Measurements from ENCODE around the gene KRTAP29-1.
"Not testable (repeated sequence)": the region's sequence is repeated elsewhere in the genome, so short reads cannot be mapped to it uniquely, and the experiment has no call there.

The KRTAP29-1 gene, protein sequence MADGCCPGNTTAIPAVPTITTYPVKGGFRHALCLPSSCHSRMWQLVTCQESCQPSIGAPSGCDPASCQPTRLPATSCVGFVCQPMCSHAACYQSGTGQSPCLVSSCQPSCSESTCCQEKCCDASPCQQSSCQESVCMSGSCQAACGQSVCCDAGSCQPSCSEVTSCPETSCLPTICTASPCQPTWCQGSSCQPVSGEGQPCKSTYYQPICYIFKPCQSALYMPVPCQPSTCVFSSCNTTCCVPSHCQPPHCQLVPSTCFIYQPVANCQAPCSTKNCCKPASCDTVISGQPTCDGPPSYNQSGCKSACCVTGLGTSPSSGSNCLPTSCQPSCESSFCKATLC

DNA sequence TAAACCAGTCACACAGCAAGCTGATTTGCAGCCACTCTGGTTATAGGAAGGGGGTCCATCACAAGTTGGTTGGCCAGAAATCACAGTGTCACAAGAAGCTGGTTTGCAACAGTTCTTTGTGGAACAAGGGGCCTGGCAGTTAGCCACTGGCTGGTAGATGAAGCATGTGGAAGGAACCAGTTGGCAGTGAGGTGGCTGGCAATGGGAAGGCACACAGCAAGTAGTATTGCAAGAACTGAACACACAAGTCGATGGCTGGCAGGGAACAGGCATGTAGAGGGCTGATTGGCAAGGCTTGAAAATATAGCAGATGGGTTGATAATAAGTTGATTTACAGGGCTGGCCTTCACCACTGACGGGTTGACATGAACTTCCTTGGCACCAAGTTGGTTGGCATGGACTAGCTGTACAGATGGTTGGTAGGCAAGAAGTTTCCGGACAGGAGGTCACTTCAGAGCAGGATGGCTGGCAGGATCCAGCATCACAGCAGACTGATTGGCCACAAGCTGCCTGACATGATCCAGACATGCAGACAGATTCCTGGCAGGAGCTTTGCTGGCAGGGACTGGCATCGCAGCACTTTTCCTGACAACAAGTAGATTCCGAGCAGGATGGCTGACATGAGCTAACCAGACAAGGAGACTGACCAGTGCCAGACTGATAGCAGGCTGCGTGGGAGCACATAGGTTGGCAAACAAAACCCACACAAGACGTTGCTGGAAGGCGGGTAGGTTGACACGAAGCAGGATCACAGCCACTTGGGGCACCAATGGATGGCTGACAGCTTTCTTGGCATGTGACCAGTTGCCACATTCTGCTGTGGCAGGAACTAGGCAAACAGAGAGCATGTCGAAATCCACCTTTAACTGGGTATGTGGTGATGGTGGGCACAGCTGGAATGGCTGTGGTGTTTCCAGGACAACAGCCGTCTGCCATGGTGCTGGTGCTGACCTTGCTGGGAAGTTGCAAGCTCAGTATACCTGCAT, at the start of gene KRTAP29-1:
Gene KRTAP29-1, minus strand, starts transcription at position 936 of the 986 bp plus-strand sequence. Its CDS starts 0 bp downstream, at position 936.
- POLR2A ChIA-PET: no interaction called here
- CTCF ChIA-PET: interaction anchor here (0.9 kb wide), 1 partner anchor 20 kb away, joined by 4 read pairs; no protein-coding TSS in a partner anchor
- TF ChIP-seq LEF1 (IDR thresholded peaks at IDR 0.05; ENCODE audit: borderline replicate concordance) (no peak), CTBP1 (IDR thresholded peaks at IDR 0.05; ENCODE audit: borderline replicate concordance) (no peak), FOXM1 (IDR thresholded peaks at IDR 0.05; ENCODE audit: borderline replicate concordance) (no peak), FOXK2 (IDR thresholded peaks at IDR 0.05) (no peak), SP1 (IDR thresholded peaks at IDR 0.05) (no peak), L3MBTL2 (conservative IDR thresholded peaks at IDR 0.05) (no peak), FOXA1 (IDR thresholded peaks at IDR 0.05) (no peak), ARNT (IDR thresholded peaks at IDR 0.05) (no peak), BHLHE40 (IDR thresholded peaks at IDR 0.05; ENCODE audit: borderline replicate concordance) (no peak), HDGF (IDR thresholded peaks at IDR 0.05; ENCODE audit: borderline replicate concordance) (no peak), SUZ12 (IDR thresholded peaks at IDR 0.05) (no peak), NFRKB (IDR thresholded peaks at IDR 0.05) (no peak), TARDBP (IDR thresholded peaks at IDR 0.05) (no peak), ZNF384 (IDR thresholded peaks at IDR 0.05) (no peak), ELF4 (IDR thresholded peaks at IDR 0.05) (no peak)
- TF ChIP-seq, protein P1, sequence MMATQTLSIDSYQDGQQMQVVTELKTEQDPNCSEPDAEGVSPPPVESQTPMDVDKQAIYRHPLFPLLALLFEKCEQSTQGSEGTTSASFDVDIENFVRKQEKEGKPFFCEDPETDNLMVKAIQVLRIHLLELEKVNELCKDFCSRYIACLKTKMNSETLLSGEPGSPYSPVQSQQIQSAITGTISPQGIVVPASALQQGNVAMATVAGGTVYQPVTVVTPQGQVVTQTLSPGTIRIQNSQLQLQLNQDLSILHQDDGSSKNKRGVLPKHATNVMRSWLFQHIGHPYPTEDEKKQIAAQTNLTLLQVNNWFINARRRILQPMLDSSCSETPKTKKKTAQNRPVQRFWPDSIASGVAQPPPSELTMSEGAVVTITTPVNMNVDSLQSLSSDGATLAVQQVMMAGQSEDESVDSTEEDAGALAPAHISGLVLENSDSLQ (IDR thresholded peaks at IDR 0.05): no peak
- no peak for DNase-seq (ENCODE audit: extremely low spot score)

- CTCF ChIA-PET: no interaction called here
- POLR2A ChIA-PET: no interaction called here
- no peak for TF ChIP-seq BHLHE40 (IDR thresholded peaks at IDR 0.05; ENCODE audit: borderline replicate concordance)
- no peak for TF ChIP-seq NFRKB (IDR thresholded peaks at IDR 0.05)
- DNase-seq (ENCODE audit: extremely low spot score): no peak
These were observed 48.5 kb upstream of the KRTAP29-1 start for GRCh38 chr17:41351177-41351576.

DNA sequence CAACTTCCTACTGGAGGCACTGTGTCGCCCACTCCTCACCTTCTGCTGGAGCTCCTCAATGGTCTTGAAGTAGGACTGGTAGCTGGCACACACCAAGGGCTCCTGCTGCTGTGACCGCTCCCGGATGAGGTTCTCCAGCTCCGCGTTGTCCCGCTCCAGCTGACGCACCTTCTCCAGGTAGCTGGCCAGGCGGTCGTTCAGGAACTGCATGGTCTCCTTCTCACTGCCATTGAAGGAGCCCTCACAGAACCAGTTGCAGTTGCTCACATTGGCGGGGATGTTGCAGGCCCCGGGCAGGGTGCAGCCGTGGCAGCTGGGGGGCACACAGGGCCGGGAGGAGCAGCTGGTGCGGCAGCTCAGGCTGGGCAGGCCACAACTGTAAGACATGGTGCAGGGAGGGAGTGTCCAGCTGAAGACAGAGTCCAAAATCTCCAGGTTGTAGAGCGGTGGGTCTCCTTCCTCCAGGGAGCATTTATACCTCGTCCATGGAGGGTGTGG, 47.8 kb upstream of the KRTAP29-1 start, which contains the start of gene KRT33A:
Gene KRT33A, minus strand, starts transcription at position 448 of the 498 bp plus-strand sequence. Its CDS starts 61 bp downstream, at position 387.
- CTCF ChIA-PET: interaction anchor here (0.7 kb wide), 1 partner anchor 199 kb away, joined by 3 read pairs; no protein-coding TSS in a partner anchor
- POLR2A ChIA-PET; DNase-seq (ENCODE audit: extremely low spot score): not testable (repeated sequence)

DNA sequence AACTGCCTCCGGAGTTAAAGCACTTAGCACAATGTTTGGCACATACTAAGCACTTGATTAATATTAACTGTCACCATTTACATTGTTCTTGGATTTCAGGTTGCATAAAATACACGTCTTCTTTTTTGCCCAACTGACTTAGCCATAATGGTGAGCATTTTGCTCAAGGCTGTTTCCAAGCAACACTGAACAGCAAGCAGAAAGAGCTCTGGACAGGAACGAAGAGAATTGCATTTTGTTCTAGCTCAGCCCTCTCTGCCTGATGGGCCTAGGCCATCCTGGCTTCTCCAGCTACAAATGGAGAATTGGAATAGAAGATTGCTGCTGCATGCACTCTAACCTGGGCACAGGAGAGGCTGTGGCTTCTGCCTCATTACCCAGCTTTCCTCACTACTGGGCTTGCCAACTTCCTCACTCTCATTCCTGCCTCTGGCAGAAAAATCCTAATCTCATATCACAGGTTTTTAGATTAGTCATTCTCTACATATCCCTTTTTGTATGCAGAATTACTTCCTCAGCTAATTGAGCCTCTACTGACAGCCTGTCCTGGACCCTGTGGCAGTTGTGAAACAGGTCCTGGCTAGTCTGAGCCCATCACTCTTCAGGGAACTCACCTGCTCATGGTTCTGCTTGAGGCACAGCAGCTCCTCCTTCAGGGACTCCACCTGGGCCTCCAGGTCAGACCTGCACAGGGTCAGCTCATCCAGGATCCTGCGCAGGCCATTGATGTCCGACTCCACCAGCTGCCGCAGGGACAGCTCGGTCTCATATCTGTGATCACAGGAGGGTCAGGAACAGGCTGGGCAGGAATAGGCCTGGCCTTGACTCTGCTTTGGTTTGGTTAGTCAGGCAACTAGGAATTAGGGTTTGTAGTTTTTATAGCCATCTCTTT, 45.5 kb upstream of the KRTAP29-1 start:
- TF ChIP-seq CTBP1 (IDR thresholded peaks at IDR 0.05; ENCODE audit: borderline replicate concordance) (no peak), FOXM1 (IDR thresholded peaks at IDR 0.05; ENCODE audit: borderline replicate concordance) (no peak), FOXA1 (IDR thresholded peaks at IDR 0.05) (no peak)
- TF ChIP-seq, protein P1 (IDR thresholded peaks at IDR 0.05): no peak
- DNase-seq (ENCODE audit: extremely low spot score): no peak
- ChIA-PET CTCF (interaction anchor here (0.6 kb wide), 1 partner anchor 136 kb away, joined by 3 read pairs; no protein-coding TSS in a partner anchor), POLR2A (no interaction called here)

DNA sequence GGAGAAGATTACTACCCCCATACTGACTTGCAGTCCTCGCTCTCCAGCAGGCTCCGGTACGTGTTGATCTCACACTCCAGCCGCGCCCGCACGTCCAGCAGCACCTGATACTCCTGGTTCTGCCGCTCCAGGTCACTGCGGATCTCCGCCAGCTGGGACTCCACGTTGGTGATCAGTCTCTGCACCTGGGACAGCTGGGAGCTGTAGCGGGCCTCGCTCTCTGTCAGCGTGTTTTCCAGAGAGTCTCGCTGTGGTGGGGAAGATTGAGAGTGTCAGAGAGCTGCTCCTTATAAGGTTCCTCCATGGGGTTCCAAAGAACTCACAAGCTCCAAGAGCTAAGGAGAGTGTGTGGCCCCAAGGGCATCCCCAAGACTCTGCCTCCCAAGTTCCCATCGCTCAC, 43.8 kb upstream of the KRTAP29-1 start:
- POLR2A ChIA-PET; DNase-seq (ENCODE audit: extremely low spot score): not testable (repeated sequence)
- CTCF ChIA-PET: interaction anchor here (1.1 kb wide), 1 partner anchor 24 kb away, joined by 3 read pairs; no protein-coding TSS in a partner anchor

- CTCF ChIA-PET: interaction anchor here (1.1 kb wide), 1 partner anchor 23 kb away, joined by 3 read pairs; no protein-coding TSS in a partner anchor
- TF ChIP-seq NFRKB (IDR thresholded peaks at IDR 0.05): no peak
- DNase-seq (ENCODE audit: extremely low spot score): no peak
- POLR2A ChIA-PET: no interaction called here
These were observed 43.3 kb upstream of the KRTAP29-1 start for GRCh38 chr17:41345992-41346391.

DNA sequence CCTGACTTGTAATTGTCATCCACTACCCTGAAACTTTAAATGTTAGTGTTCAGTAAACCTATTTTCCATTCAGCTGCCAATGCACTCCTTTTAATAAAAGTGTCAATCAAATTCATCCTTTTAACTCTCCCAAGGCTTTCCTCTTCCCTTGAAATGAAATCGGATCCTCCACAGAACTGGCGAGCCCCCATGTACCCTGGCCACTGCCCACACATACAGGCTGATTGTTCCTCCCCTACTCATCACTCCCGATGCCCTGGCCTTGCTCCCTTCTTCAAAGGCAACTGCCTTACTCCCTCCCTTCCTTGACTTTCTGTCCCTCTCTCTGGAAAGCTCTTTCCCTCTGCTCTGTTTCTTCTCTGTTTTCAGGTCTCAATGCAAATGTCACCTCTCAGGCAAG, 40.4 kb upstream of the KRTAP29-1 start:
- ChIA-PET CTCF (no interaction called here), POLR2A (interaction anchor here (0.7 kb wide), 1 partner anchor 695 kb away, joined by 3 read pairs; no protein-coding TSS in a partner anchor)
- TF ChIP-seq CTBP1 (IDR thresholded peaks at IDR 0.05; ENCODE audit: borderline replicate concordance) (no peak), LEF1 (IDR thresholded peaks at IDR 0.05; ENCODE audit: borderline replicate concordance) (no peak), FOXK2 (IDR thresholded peaks at IDR 0.05) (no peak)
- DNase-seq (ENCODE audit: extremely low spot score): no peak

Data from HEK293T (cell line).